Loucy (cell line): Measurements from ENCODE around the gene TMEM52.

ENCODE experiments used
- CTCF ChIP-seq: fragments of 200-600 bp; sonication (generic); conservative IDR thresholded peaks from 2 replicates; pipeline ENCODE4 v1.5.1; 2014; ENCODE audit warnings: mild to moderate bottlenecking, antibody characterized with exemption, low read length
- EZH2phosphoT487 ChIP-seq: fragments of 200-600 bp; IDR thresholded peaks from 2 replicates; pipeline ENCODE4 v1.6.1; 2018; ENCODE audit warnings: antibody characterized with exemption, mild to moderate bottlenecking, moderate library complexity, borderline replicate concordance

GRCh38 chr1:1922956-1923833 lies 4.1 kb upstream of the TMEM52 start:
- TF ChIP-seq CTCF, result no peak
- TF ChIP-seq EZH2phosphoT487, result no peak
